ENCODE data around the gene ITGB8. TPM values are rescaled to one million over a fixed set of nuclear protein-coding genes. Genes with fewer than 3 reads are reported as not detected.

The ITGB8 gene
- total RNA-seq, 1 donor from 2014 or later = 23.3 TPM

DNA sequence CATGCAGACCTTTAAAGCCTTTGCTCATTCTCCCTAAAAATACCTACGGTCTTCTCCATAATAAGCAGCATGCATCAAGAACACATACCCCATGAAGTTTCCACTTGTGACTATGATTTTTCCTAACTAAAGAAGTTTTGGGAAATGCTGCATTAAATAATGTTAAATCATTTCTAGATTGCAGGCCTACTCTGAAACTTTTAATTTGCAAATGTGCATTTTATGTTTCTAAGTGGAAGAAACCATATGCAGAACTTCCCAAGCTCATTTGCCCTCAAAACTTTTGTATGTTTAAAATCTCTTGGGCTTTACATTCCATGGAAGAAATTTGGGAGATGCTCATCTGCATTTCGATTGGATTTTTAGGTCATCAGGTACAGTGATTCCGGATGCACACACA, 63.6 kb downstream of the ITGB8 start:
- TF ChIP-seq, protein P1, sequence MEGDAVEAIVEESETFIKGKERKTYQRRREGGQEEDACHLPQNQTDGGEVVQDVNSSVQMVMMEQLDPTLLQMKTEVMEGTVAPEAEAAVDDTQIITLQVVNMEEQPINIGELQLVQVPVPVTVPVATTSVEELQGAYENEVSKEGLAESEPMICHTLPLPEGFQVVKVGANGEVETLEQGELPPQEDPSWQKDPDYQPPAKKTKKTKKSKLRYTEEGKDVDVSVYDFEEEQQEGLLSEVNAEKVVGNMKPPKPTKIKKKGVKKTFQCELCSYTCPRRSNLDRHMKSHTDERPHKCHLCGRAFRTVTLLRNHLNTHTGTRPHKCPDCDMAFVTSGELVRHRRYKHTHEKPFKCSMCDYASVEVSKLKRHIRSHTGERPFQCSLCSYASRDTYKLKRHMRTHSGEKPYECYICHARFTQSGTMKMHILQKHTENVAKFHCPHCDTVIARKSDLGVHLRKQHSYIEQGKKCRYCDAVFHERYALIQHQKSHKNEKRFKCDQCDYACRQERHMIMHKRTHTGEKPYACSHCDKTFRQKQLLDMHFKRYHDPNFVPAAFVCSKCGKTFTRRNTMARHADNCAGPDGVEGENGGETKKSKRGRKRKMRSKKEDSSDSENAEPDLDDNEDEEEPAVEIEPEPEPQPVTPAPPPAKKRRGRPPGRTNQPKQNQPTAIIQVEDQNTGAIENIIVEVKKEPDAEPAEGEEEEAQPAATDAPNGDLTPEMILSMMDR (conservative IDR thresholded peaks at IDR 0.05) = no peak
- Mint-ChIP-seq H3K27me3 (no peaks in the 10 kb centered on the region), H3K4me3 (no peak overlapping the region), H3K36me3 (peaks cover 22% of the 10 kb centered on the region), H3K4me1 (ENCODE audit: unreplicated experiment) (no peaks in the 10 kb centered on the region), H3K9me3 (no peaks in the 10 kb centered on the region), H3K27ac (no peak overlapping the region)
- no peak for DNase-seq (ENCODE audit: extremely low spot score, unreplicated experiment)

DNA sequence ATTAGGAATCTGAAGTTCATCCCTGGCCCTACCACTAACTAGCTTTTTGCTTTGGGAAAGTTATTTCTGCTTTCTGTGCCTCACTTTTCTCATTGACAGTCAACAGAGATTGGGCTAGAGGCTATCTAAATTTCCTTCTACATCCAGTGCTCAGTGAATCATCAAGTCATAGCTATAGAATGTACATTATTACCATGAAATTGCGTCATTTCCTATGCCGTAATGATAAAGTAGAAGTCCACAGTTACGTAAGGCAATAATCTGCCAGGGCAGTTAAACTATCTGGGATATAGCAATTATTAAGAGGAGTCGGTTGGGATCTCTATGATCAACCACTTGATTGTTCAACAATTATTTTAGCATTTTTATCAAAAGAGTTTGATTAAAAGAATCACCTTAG, 64.4 kb downstream of the ITGB8 start:
- H3K9me3 Mint-ChIP-seq = no peaks in the 10 kb centered on the region

DNA sequence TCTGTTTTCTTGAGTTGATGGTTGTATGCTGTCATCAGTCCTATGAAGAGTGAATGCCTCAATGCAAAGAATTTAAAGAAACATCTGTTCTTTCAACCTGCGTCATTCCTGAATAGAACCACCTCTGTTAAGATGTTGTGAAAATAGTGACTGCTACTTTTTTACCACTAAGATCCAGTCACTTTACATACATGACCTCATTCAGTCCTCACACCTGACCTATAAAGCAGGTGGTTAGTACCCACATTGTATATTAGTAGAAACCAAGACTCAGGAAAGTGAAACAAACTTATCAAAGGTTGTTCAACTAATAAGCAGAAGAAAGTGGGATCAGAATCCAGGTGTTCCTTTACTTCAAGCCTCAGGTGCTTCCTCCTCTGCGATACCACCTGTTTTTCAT, 64.8 kb downstream of the ITGB8 start:
- H3K4me1 Mint-ChIP-seq (ENCODE audit: unreplicated experiment) = no peaks in the 10 kb centered on the region
- H3K27me3 Mint-ChIP-seq = no peaks in the 10 kb centered on the region
- no peaks in the 10 kb centered on the region for H3K9me3 Mint-ChIP-seq
- DNase-seq (ENCODE audit: extremely low spot score, unreplicated experiment) = no peak
- H3K4me3 Mint-ChIP-seq = no peak overlapping the region
- H3K36me3 Mint-ChIP-seq = peaks cover 24% of the 10 kb centered on the region
- no peak overlapping the region for H3K27ac Mint-ChIP-seq
- TF ChIP-seq, protein P1 (conservative IDR thresholded peaks at IDR 0.05) = no peak

More for the DNA sequence above, 64.4 kb downstream of the ITGB8 start:
- DNase-seq (ENCODE audit: extremely low spot score, unreplicated experiment) = no peak
- Mint-ChIP-seq H3K36me3 (peaks cover 24% of the 10 kb centered on the region), H3K4me3 (no peak overlapping the region), H3K27ac (no peak overlapping the region), H3K27me3 (no peaks in the 10 kb centered on the region), H3K4me1 (ENCODE audit: unreplicated experiment) (no peaks in the 10 kb centered on the region)
- TF ChIP-seq, protein P1 (conservative IDR thresholded peaks at IDR 0.05) = no peak

DNA sequence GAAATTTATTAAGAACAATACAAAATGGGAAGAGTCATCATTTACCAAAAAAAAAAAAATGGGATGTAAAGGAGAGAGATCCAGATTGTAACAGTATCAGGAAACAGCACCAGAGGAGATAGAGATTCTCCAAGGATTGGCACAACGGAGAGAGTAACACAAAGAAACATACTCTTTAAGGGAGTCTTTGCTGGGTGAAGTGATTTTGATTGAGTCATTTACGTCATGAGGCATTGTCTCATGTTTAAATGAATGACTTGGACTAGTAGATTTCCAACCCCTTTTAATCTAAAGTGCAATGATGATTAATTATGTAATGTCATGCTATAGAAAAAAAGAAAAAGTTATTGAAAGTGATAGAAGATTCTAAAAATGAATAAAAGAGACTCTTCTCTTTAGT, 68.8 kb downstream of the ITGB8 start:
- TF ChIP-seq, protein P1 (conservative IDR thresholded peaks at IDR 0.05) = no peak
- no peak overlapping the region for H3K4me3 Mint-ChIP-seq
- no peaks in the 10 kb centered on the region for H3K27me3 Mint-ChIP-seq
- DNase-seq (ENCODE audit: extremely low spot score, unreplicated experiment) = no peak
- H3K4me1 Mint-ChIP-seq (ENCODE audit: unreplicated experiment) = peaks cover 13% of the 10 kb centered on the region
- peaks cover 21% of the 10 kb centered on the region for H3K36me3 Mint-ChIP-seq
- H3K9me3 Mint-ChIP-seq = no peaks in the 10 kb centered on the region
- H3K27ac Mint-ChIP-seq = no peak overlapping the region

DNA sequence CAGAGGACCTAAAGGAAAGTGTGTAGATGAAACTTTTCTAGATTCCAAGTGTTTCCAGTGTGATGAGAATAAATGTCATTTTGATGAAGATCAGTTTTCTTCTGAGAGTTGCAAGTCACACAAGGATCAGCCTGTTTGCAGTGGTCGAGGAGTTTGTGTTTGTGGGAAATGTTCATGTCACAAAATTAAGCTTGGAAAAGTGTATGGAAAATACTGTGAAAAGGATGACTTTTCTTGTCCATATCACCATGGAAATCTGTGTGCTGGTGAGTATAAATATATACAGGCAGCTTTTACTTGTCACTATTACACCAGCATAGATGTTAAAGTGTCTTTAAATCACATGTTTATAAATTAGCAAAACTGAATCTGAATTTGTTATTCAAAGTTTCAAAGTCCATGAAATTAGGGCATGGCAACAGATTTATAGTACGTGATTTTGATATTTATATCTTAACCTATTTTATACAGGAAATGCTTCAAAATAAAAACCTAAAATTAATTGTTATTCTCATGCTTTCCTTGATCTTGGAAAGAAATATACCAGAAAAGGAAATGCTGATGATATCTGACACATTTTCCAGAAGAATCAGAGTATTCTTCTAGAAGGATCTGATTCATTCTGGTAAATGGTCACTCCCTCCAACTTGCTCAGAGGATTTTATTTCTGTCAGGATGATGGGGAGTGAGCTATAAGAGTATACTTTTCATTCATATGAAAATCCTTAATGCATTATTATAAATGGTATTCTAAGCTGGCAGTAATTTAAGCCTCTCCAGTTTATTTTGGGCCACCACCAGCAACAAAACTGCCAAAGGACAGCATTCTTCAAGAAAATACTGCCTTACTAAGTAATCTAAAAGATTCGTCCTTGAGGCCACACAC, 71.4 kb downstream of the ITGB8 start:
- TF ChIP-seq, protein P1 (conservative IDR thresholded peaks at IDR 0.05) = no peak
- Mint-ChIP-seq H3K9me3 (no peaks in the 10 kb centered on the region), H3K36me3 (peaks cover 19% of the 10 kb centered on the region), H3K4me3 (no peak overlapping the region), H3K27me3 (no peaks in the 10 kb centered on the region), H3K4me1 (ENCODE audit: unreplicated experiment) (peaks cover 19% of the 10 kb centered on the region), H3K27ac (no peak overlapping the region)
- DNase-seq (ENCODE audit: extremely low spot score, unreplicated experiment) = no peak
